HEK293T (cell line): Measurements from ENCODE around the gene DMD.
"Not testable (repeated sequence)": the region's sequence is repeated elsewhere in the genome, so short reads cannot be mapped to it uniquely, and the experiment has no call there.

Experiments used
- BHLHE40 ChIP-seq: fragments of 450-650 bp; IDR thresholded peaks from 2 replicates; pipeline ENCODE4 v1.6.1; 2016; ENCODE audit warnings: mild to moderate bottlenecking, moderate library complexity, borderline replicate concordance
- CTBP1 ChIP-seq: fragments of 450-650 bp; IDR thresholded peaks from 2 replicates; pipeline ENCODE4 v1.6.1; 2016; ENCODE audit warnings: borderline replicate concordance
- FOXK2 ChIP-seq: fragments of 450-650 bp; IDR thresholded peaks from 2 replicates; pipeline ENCODE4 v1.6.1; 2016; ENCODE audit warnings: mild to moderate bottlenecking
- FOXM1 ChIP-seq: fragments of 450-650 bp; IDR thresholded peaks from 2 replicates; pipeline ENCODE4 v1.6.1; 2017; ENCODE audit warnings: mild to moderate bottlenecking, borderline replicate concordance
- HDGF ChIP-seq: fragments of 450-650 bp; IDR thresholded peaks from 2 replicates; pipeline ENCODE4 v1.6.1; 2017; ENCODE audit warnings: antibody characterized with exemption, borderline replicate concordance
- L3MBTL2 ChIP-seq: fragments of 450-650 bp; conservative IDR thresholded peaks from 2 replicates; pipeline ENCODE4 v1.6.1; 2016; ENCODE audit warnings: mild to moderate bottlenecking
- SP1 ChIP-seq: fragments of 450-650 bp; IDR thresholded peaks from 2 replicates; pipeline ENCODE4 v1.6.1; 2017
- SUZ12 ChIP-seq: fragments of 450-650 bp; IDR thresholded peaks from 2 replicates; pipeline ENCODE4 v1.6.1; 2016; ENCODE audit warnings: mild to moderate bottlenecking

GRCh38 chrX:33073660-33074059 lies 137.7 kb downstream of the DMD start:
- not testable (repeated sequence) for TF ChIP-seq HDGF, SUZ12, BHLHE40, SP1, FOXM1, CTBP1, L3MBTL2, FOXK2
